NB4 (cell line): Measurements from ENCODE around the gene SRCAP.

Source experiments
- TF ChIP-seq, protein P1 (sequence below): IDR thresholded peaks from one replicate; pipeline ENCODE4 v1.5.1; 2012; ENCODE audit warnings: low read depth, low read length
- TF ChIP-seq, protein P2 (sequence below): IDR thresholded peaks from 2 replicates; pipeline ENCODE4 v1.6.1; 2011; ENCODE audit warnings: low read depth, low read length

DNA sequence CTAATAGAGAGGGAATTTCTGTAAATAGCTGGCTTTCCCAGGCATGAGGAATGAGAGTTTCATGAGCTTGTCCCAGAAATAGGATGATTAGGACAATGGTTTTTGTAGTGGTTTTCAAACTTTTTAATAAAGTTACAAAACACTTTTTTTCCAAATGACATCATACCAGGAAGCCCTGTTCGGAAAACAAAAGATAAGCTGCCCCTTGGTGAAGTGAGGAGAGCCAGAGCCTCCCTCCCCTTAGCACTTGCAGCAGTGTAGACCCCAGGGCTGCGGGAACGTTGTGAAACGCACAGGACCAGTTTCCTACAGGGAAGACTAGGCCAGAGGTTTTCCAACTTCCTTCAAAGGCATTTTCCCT lies 33.2 kb upstream of the SRCAP start:
- TF ChIP-seq, protein P1, sequence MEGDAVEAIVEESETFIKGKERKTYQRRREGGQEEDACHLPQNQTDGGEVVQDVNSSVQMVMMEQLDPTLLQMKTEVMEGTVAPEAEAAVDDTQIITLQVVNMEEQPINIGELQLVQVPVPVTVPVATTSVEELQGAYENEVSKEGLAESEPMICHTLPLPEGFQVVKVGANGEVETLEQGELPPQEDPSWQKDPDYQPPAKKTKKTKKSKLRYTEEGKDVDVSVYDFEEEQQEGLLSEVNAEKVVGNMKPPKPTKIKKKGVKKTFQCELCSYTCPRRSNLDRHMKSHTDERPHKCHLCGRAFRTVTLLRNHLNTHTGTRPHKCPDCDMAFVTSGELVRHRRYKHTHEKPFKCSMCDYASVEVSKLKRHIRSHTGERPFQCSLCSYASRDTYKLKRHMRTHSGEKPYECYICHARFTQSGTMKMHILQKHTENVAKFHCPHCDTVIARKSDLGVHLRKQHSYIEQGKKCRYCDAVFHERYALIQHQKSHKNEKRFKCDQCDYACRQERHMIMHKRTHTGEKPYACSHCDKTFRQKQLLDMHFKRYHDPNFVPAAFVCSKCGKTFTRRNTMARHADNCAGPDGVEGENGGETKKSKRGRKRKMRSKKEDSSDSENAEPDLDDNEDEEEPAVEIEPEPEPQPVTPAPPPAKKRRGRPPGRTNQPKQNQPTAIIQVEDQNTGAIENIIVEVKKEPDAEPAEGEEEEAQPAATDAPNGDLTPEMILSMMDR = no peak
- TF ChIP-seq, protein P2, sequence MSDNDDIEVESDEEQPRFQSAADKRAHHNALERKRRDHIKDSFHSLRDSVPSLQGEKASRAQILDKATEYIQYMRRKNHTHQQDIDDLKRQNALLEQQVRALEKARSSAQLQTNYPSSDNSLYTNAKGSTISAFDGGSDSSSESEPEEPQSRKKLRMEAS = no peak
